DND-41 (cell line): ENCODE measurements around the gene DOCK3.
"Not testable (repeated sequence)": the region's sequence is repeated elsewhere in the genome, so short reads cannot be mapped to it uniquely, and the experiment has no call there.

Experiments
- ATAC-seq: fragments of 200-7000 bp; cut with Tn5 transposase; 3 replicates; pipeline ENCODE4 v1.9.1; 2021; ENCODE audit warnings: low read depth; ENCODE audit not compliant: insufficient read depth
- DNase-seq: peaks from one replicate; pipeline ENCODE4 v3.0.0-alpha.2; 2020
- H2AFZ ChIP-seq: 2 replicates; pipeline ENCODE4 v1.6.0; 2012; ENCODE audit warnings: low read depth, low read length
- H3K27ac ChIP-seq: 2 replicates; pipeline ENCODE4 v1.5.1; 2012; ENCODE audit warnings: low read length, inconsistent platforms
- H3K27me3 ChIP-seq: fragments of 200-600 bp; sonication (generic); 2 replicates; pipeline ENCODE4 v1.6.0; 2012; ENCODE audit warnings: low read length, mild to moderate bottlenecking, inconsistent platforms; ENCODE audit not compliant: insufficient read depth, poor library complexity
- H3K36me3 ChIP-seq: 2 replicates; pipeline ENCODE4 v1.5.1; 2012; ENCODE audit warnings: low read length, inconsistent platforms; ENCODE audit not compliant: insufficient read depth
- H3K4me1 ChIP-seq: 2 replicates; pipeline ENCODE4 v1.5.1; 2012; ENCODE audit warnings: mild to moderate bottlenecking, low read length; ENCODE audit not compliant: insufficient read depth
- H3K4me2 ChIP-seq: 2 replicates; pipeline ENCODE4 v1.6.0; 2012; ENCODE audit warnings: mild to moderate bottlenecking, moderate library complexity, low read length, inconsistent platforms; ENCODE audit not compliant: insufficient read depth
- H3K4me3 ChIP-seq, 2 experiments: fragments of 200-600 bp in 1 of 2; shearing (Covaris generic) in 1 of 2; 2 replicates each; pipeline ENCODE4 v1.5.1; 2012 to 2016; ENCODE audit warnings: inconsistent platforms in 2 of 2, low read length in 2 of 2, mild to moderate bottlenecking in 2 of 2, low read depth in 1 of 2, moderate library complexity in 1 of 2
- H3K79me2 ChIP-seq: 2 replicates; pipeline ENCODE4 v1.6.0; 2012; ENCODE audit warnings: low read length, inconsistent platforms; ENCODE audit not compliant: insufficient read depth
- H3K9ac ChIP-seq: 2 replicates; pipeline ENCODE4 v1.6.0; 2012; ENCODE audit warnings: low read depth, mild to moderate bottlenecking, inconsistent platforms, low read length, moderate library complexity
- H3K9me3 ChIP-seq: 2 replicates; pipeline ENCODE4 v1.5.1; 2012; ENCODE audit warnings: low read length, moderate library complexity, mild to moderate bottlenecking, inconsistent platforms; ENCODE audit not compliant: insufficient read depth, severe bottlenecking
- H4K20me1 ChIP-seq: 2 replicates; pipeline ENCODE4 v1.6.0; 2012; ENCODE audit warnings: low read length; ENCODE audit not compliant: insufficient read depth
- CTCF ChIP-seq: IDR thresholded peaks from 2 replicates; pipeline ENCODE4 v1.5.1; 2012; ENCODE audit warnings: borderline replicate concordance, low read length, moderate library complexity, mild to moderate bottlenecking; ENCODE audit not compliant: poor library complexity, severe bottlenecking; ENCODE audit errors: extremely low read depth
- EZH2 ChIP-seq: IDR thresholded peaks from 3 replicates; pipeline ENCODE4 v1.6.1; 2012; ENCODE audit warnings: borderline replicate concordance, low read depth, mild to moderate bottlenecking, moderate library complexity, low read length, inconsistent platforms; ENCODE audit not compliant: severe bottlenecking

DOCK3 gene

GRCh38 chr3:50873376-50874157 lies 198.8 kb downstream of the DOCK3 start:
- Histone ChIP-seq H3K9ac (no peak overlapping the region), H4K20me1 (no peaks in the 10 kb centered on the region), H3K27me3 (no peaks in the 10 kb centered on the region), H3K36me3 (no peaks in the 10 kb centered on the region), H3K4me3 (no peak overlapping the region), H2AFZ (no peak overlapping the region), H3K9me3 (no peaks in the 10 kb centered on the region), H3K4me1 (no peaks in the 10 kb centered on the region), H3K4me2 (no peak overlapping the region), H3K27ac (no peak overlapping the region), H3K79me2 (no peaks in the 10 kb centered on the region)
- TF ChIP-seq EZH2, result no peak
- no peak for ATAC-seq
- DNase-seq, result no peak

GRCh38 chr3:50874876-50875275 lies 200.1 kb downstream of the DOCK3 start:
- H3K36me3 ChIP-seq, H4K20me1 ChIP-seq, H3K4me2 ChIP-seq, DNase-seq, H3K27me3 ChIP-seq, H3K4me3 ChIP-seq, H3K79me2 ChIP-seq, H2AFZ ChIP-seq, H3K9me3 ChIP-seq, H3K27ac ChIP-seq, ATAC-seq, H3K4me1 ChIP-seq, H3K9ac ChIP-seq: not testable (repeated sequence)

- TF ChIP-seq EZH2, result no peak
- TF ChIP-seq CTCF, result no peak
- no peak overlapping the region for H3K9ac ChIP-seq
- no peaks in the 10 kb centered on the region for H3K36me3 ChIP-seq
- H3K79me2 ChIP-seq, result no peaks in the 10 kb centered on the region
- H3K4me3 ChIP-seq, result no peak overlapping the region
- no peaks in the 10 kb centered on the region for H3K9me3 ChIP-seq
- H2AFZ ChIP-seq, result no peak overlapping the region
- DNase-seq (no peak), ATAC-seq (no peak)
- no peak overlapping the region for H3K27ac ChIP-seq
- no peak overlapping the region for H3K4me2 ChIP-seq
- no peaks in the 10 kb centered on the region for H3K27me3 ChIP-seq
- no peaks in the 10 kb centered on the region for H4K20me1 ChIP-seq
- H3K4me1 ChIP-seq, result no peaks in the 10 kb centered on the region
These were observed 202.2 kb downstream of the DOCK3 start for GRCh38 chr3:50876947-50877346.

DNA sequence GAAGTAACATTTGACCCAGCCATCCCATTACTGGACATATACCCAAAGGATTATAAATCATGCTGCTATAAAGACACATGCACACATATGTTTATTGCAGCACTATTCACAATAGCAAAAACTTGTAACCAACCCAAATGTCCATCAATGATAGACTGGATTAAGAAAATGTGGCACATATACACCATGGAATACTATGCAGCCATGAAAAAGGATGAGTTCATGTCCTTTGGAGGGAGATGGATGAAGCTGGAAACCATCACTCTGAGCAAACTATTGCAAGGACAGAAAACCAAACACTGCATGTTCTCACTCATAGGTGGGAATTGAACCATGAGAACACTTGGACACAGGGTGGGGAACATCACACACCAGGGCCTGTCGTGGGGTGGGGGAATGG lies 208.0 kb downstream of the DOCK3 start:
- H4K20me1 ChIP-seq, H3K79me2 ChIP-seq, H3K9ac ChIP-seq, H3K36me3 ChIP-seq, H3K27me3 ChIP-seq, H3K9me3 ChIP-seq, H3K4me3 ChIP-seq, H3K4me1 ChIP-seq, H3K4me2 ChIP-seq, DNase-seq, H2AFZ ChIP-seq, ATAC-seq, H3K27ac ChIP-seq: not testable (repeated sequence)

DNA sequence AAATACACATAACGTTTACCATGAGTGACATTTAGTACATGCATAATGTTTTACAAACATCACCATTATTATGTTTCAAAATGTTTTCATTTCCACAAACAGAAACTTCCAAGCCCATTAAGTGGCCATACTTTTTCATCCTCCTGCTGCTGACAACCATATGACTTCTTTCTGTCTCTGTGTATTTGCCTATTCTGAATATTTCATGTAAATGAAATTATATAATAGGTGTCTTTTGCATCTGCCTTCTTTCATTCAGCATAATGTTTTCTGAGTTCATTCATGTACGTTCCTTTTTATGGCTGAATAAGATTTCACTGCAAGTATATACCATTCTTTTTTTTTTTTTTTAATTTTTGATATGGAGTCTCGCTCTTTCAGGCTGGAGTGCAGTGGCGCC lies 209.0 kb downstream of the DOCK3 start:
- DNase-seq (no peak), ATAC-seq (no peak)
- no peak overlapping the region for H3K9ac ChIP-seq
- no peaks in the 10 kb centered on the region for H3K36me3 ChIP-seq
- no peak overlapping the region for H2AFZ ChIP-seq
- no peak overlapping the region for H3K4me3 ChIP-seq
- H3K9me3 ChIP-seq, result no peaks in the 10 kb centered on the region
- no peak overlapping the region for H3K4me2 ChIP-seq
- no peaks in the 10 kb centered on the region for H3K79me2 ChIP-seq
- no peak overlapping the region for H3K27ac ChIP-seq
- no peaks in the 10 kb centered on the region for H3K27me3 ChIP-seq
- TF ChIP-seq CTCF, result no peak
- no peak for TF ChIP-seq EZH2
- no peaks in the 10 kb centered on the region for H4K20me1 ChIP-seq
- no peaks in the 10 kb centered on the region for H3K4me1 ChIP-seq
